AG09319 (cell line): ENCODE data around the gene CRIM1.

Experiments used
- DNase-seq: peaks from one replicate; pipeline ENCODE4 v3.0.0-alpha.2; 2010; ENCODE audit warnings: low read depth; ENCODE audit errors: extremely low read depth
- TF ChIP-seq, protein P1 (sequence below): IDR thresholded peaks from 2 replicates; pipeline ENCODE4 v1.5.1; 2011; ENCODE audit warnings: low read depth, mild to moderate bottlenecking, inconsistent platforms, low read length, moderate library complexity

The CRIM1 gene

DNA sequence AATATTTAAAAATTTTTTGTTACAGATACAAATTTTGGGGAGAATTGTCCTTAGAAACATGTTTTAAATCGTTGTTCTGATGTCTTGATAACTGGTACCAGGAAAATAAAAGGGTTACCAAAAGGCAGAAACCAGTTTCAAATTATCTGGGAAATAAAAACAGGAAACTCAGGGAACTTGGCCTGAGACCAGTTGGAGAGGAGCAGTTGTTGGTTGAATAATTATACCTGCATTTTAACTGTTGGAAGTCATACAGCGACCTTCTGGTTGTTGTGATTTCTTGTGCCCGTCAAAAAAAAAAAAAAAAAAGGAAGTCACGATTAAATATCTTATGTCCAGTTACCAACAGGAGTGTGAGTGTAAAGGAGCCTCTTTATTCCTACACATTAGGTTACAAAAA is 51.8 kb downstream of the CRIM1 start:
- DNase-seq, result no peak
- TF ChIP-seq, protein P1, sequence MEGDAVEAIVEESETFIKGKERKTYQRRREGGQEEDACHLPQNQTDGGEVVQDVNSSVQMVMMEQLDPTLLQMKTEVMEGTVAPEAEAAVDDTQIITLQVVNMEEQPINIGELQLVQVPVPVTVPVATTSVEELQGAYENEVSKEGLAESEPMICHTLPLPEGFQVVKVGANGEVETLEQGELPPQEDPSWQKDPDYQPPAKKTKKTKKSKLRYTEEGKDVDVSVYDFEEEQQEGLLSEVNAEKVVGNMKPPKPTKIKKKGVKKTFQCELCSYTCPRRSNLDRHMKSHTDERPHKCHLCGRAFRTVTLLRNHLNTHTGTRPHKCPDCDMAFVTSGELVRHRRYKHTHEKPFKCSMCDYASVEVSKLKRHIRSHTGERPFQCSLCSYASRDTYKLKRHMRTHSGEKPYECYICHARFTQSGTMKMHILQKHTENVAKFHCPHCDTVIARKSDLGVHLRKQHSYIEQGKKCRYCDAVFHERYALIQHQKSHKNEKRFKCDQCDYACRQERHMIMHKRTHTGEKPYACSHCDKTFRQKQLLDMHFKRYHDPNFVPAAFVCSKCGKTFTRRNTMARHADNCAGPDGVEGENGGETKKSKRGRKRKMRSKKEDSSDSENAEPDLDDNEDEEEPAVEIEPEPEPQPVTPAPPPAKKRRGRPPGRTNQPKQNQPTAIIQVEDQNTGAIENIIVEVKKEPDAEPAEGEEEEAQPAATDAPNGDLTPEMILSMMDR, result no peak

DNA sequence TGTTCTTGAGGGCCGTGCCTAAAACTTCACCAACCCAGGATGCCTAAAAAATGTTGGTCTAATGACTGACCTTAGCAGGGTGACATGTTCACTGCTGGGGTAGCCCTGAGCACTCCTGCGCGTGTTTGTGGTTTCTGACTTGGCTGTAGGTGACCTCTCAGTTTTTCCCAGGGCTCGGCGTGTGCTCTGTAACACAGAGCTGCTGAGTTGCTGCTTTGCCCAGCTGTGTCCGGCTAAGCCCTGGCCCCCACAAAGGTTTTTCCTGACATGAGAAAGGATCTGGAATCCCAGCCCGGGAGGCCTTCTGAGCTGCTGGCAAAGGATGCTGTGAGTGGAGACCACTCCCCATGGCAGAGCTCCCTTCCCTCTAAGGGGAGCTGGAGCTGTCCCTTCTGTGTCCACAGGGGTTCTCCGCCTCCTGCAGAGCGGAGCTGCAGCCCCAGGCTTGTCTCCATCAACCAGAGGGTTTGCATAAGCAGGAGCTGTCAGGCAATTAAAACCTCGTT is 52.7 kb downstream of the CRIM1 start:
- DNase-seq, result no peak
- TF ChIP-seq, protein P1, result no peak

DNA sequence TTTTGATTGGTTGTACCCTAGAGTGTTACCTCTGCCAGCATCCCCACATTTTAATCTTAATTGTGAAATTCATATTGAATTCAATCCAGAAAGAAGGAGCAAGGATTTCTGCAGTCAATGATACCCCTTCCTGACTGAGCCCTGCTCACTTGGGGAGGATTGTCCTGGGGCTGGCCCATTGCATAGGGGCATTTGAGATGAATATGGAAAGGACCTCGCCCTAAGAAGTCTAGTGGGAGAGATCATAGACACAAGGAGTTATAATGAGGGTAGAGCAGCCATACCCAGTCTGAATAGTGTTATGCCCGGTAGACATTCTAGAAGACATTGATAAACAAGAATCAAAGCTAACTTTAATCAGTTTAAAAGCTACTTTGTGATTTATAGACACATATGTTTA is 53.8 kb downstream of the CRIM1 start:
- TF ChIP-seq, protein P1, result no peak
- no peak for DNase-seq

DNA sequence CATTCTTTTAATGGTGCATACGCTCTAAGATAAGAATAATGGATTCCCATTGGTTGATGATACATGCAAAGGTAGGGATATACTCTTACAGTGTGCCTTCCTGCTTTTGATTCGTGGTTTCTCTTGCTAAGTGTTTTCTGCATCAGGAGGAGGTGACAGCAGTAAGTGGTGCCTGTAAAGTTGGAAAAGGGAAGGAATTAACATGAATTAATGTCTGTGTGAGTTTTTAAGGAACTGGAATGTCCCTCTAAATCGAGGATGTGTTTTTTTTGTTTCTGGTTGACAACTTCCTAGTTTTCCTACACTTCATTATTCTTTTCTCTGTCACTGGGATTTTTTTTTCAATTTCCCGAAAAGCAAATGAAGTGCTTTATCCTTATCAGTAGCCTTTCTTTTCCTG is 54.4 kb downstream of the CRIM1 start:
- TF ChIP-seq, protein P1, result no peak
- DNase-seq, result no peak

DNA sequence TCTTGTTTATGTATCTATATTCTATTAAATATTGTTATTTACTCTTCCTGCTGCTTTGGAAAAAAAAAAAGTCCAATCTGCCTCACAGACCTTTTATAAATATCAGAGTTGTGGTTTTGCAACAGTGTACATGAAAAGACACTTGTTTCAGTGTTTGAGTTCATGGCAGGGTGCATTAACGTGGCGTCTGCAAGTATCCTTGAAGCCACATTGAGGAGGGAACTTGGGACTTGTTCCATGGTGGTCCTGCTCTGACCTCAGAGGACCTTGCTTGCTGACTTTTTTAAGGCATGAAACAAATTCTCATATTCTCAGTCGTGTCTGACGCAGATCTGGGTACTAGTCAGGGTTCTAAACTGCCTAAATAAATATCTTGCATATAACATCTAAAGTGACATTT is 55.1 kb downstream of the CRIM1 start:
- no peak for DNase-seq
- TF ChIP-seq, protein P1, result no peak

DNA sequence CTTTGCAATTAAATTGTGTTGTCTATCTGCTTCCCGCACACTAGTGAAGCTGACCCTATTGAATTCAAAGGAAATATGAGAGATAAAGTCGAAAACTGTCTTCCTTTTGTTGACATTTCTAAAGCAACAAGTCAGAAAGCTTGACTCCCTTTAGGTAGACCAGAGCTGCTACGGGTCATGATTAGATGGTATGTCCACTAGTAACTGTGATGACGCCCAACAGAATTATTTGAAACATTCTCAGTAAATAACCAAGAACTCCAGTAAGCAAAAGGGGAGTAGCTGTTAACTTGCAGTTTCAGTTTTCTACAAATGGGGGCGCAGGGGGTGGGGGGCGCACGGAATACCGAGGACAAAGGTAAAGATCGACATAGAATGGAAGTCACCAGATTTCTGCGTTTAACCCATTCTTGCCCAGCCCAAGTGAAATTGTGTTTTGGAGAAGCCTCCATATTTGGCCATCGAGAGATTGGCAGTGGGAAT is 56.4 kb downstream of the CRIM1 start:
- no peak for DNase-seq
- TF ChIP-seq, protein P1, result no peak; the same call in 1 of the 2 replicates

DNA sequence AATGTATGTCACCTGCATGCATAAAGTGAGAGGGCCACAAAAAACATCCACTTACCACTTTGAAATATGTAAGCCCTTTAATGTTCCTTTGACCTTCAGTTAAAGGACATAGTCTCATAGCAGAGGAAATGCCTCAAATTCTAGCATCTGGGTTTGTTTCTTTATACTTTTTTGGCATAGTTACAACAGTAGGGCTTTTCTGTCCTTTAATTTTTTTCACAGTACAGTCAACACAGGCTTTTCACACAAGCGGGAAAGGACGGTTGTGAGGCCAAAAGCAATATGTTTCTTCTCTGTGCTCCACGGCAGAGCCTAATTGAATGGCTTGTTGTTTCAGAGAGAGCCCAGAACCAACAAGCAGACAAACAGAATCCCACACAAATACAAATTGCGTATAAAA is 57.6 kb downstream of the CRIM1 start:
- DNase-seq, result no peak
- TF ChIP-seq, protein P1, result no peak
